H1 (cell line): ENCODE data around the gene HIVEP3. TPM values are rescaled to one million over a fixed set of nuclear protein-coding genes. Genes with fewer than 3 reads are reported as not detected.

ENCODE experiments used
- CTCF ChIA-PET: fragments of 300-600 bp; sonication (Branson Sonifier 250); formaldehyde crosslinking; loops from one replicate; lab custom pipeline; 2021; ENCODE audit not compliant: partially characterized antibody; lab: Charles Lee
- POLR2A ChIA-PET: fragments of 300-600 bp; sonication (Branson Sonifier 250); formaldehyde crosslinking; loops from one replicate; lab custom pipeline; 2021; ENCODE audit warnings: inconsistent platforms; ENCODE audit not compliant: partially characterized antibody; lab: Charles Lee
- DNase-seq, 2 experiments: peaks; one replicate each; pipeline versions ENCODE4 v3.0.0 to v3.0.0-alpha.2; 2010 to 2022; ENCODE audit warnings: low spot score in 2 of 2, low read depth in 1 of 2, mixed read lengths in 1 of 2
- FAIRE-seq: peaks from 2 replicates; lab custom pipeline; 2011; peaks lifted over from hg19 to GRCh38; lab: Jason Lieb, UNC
- H2AFZ ChIP-seq: 2 replicates; pipeline ENCODE4 v1.8.1; 2012; ENCODE audit warnings: low read length, inconsistent platforms
- H2AK5ac ChIP-seq: 2 replicates; pipeline ENCODE4 v1.6.1; 2013; ENCODE audit warnings: low read depth, low read length
- H2BK120ac ChIP-seq: replicated peaks from 2 replicates; pipeline ENCODE3; 2013; ENCODE audit warnings: low read depth, low read length, inconsistent platforms
- H2BK12ac ChIP-seq: 2 replicates; pipeline ENCODE4 v1.6.1; 2013; ENCODE audit warnings: low read depth, low read length
- H2BK15ac ChIP-seq: 2 replicates; pipeline ENCODE4 v1.6.1; 2013; ENCODE audit warnings: low read length
- H2BK20ac ChIP-seq: 2 replicates; pipeline ENCODE4 v1.6.1; 2013; ENCODE audit warnings: low read length
- H2BK5ac ChIP-seq: 2 replicates; pipeline ENCODE4 v1.6.1; 2013; ENCODE audit warnings: low read depth, low read length
- H3K14ac ChIP-seq: 2 replicates; pipeline ENCODE4 v1.6.1; 2013; ENCODE audit warnings: inconsistent platforms; ENCODE audit not compliant: insufficient read length
- H3K18ac ChIP-seq: 2 replicates; pipeline ENCODE4 v1.6.1; 2013; ENCODE audit warnings: low read length; ENCODE audit errors: extremely low read depth
- H3K23ac ChIP-seq: 2 replicates; pipeline ENCODE4 v1.6.1; 2013; ENCODE audit warnings: inconsistent platforms; ENCODE audit not compliant: insufficient read length
- H3K23me2 ChIP-seq: 2 replicates; pipeline ENCODE4 v1.6.1; 2013; ENCODE audit warnings: low read depth, low read length
- H3K27ac ChIP-seq: 2 replicates; pipeline ENCODE4 v1.6.1; 2011; ENCODE audit warnings: low read depth, low read length, inconsistent platforms
- H3K27me3 ChIP-seq, 4 experiments: replicated peaks in 1 of 4; 1 replicate in 1 of 4; 2 replicates in 3 of 4; pipeline versions ENCODE4 v1.6.1 to v1.8.1; 2011 to 2013; ENCODE audit warnings: low read length in 3 of 4, mild to moderate bottlenecking in 3 of 4, inconsistent platforms in 2 of 4, mixed read lengths in 2 of 4, moderate library complexity in 1 of 4; ENCODE audit not compliant: control insufficient read depth in 3 of 4, insufficient read depth in 3 of 4; ENCODE audit errors: extremely low read depth in 1 of 4
- H3K36me3 ChIP-seq, 4 experiments: 2 replicates each; pipeline versions ENCODE4 v1.6.1 to v1.8.1; 2011 to 2013; ENCODE audit warnings: mild to moderate bottlenecking in 4 of 4, low read length in 3 of 4, moderate library complexity in 2 of 4, control low read depth in 1 of 4, inconsistent platforms in 1 of 4; ENCODE audit not compliant: insufficient read depth in 4 of 4, control insufficient read depth in 2 of 4
- H3K4ac ChIP-seq: replicated peaks from 2 replicates; pipeline ENCODE3; 2013; ENCODE audit warnings: low read length, low read depth, mixed read lengths, inconsistent platforms; ENCODE audit not compliant: insufficient read length
- H3K4me1 ChIP-seq, 4 experiments: replicated peaks in 1 of 4; 1 replicate in 1 of 4; 2 replicates in 3 of 4; pipeline versions ENCODE4 v1.6.1 to v1.8.1; 2011 to 2013; ENCODE audit warnings: low read length in 3 of 4, inconsistent platforms in 2 of 4, mixed read lengths in 1 of 4; ENCODE audit not compliant: insufficient read depth in 4 of 4, control insufficient read depth in 3 of 4
- H3K4me2 ChIP-seq, 2 experiments: 2 replicates each; pipeline versions ENCODE4 v1.6.1 to v1.8.1; 2011 to 2013; ENCODE audit warnings: low read depth in 2 of 2, low read length in 2 of 2, control low read depth in 1 of 2, inconsistent platforms in 1 of 2, mild to moderate bottlenecking in 1 of 2; ENCODE audit not compliant: insufficient read depth in 1 of 2
- H3K4me3 ChIP-seq, 4 experiments: fragments of 200-600, 300-600 bp in 1 of 4; sonication (generic), shearing (Covaris generic), sonication (Bioruptor Twin) in 1 of 4; 2 replicates each; pipeline versions ENCODE4 v1.5.1 to v1.8.1; 2011 to 2016; ENCODE audit warnings: low read length in 4 of 4, low read depth in 3 of 4, control low read depth in 2 of 4, inconsistent platforms in 2 of 4, mild to moderate bottlenecking in 2 of 4, mixed read lengths in 1 of 4, moderate library complexity in 1 of 4; ENCODE audit not compliant: insufficient read depth in 2 of 4; ENCODE audit errors: extremely low read depth in 1 of 4
- H3K56ac ChIP-seq: replicated peaks from 2 replicates; pipeline ENCODE3; 2013; ENCODE audit warnings: low read depth, mild to moderate bottlenecking, mixed read lengths, low read length, inconsistent platforms; ENCODE audit not compliant: insufficient read length
- H3K79me1 ChIP-seq: 2 replicates; pipeline ENCODE4 v1.6.1; 2013; ENCODE audit warnings: low read depth, low read length, control low read depth
- H3K79me2 ChIP-seq, 2 experiments: 2 replicates each; pipeline versions ENCODE4 v1.6.1 to v1.8.1; 2012 to 2013; ENCODE audit warnings: low read length in 2 of 2, mild to moderate bottlenecking in 2 of 2, inconsistent platforms in 1 of 2; ENCODE audit not compliant: insufficient read depth in 2 of 2, control insufficient read depth in 1 of 2
- H3K9ac ChIP-seq, 4 experiments: replicated peaks in 1 of 4; 1 replicate in 1 of 4; 2 replicates in 3 of 4; pipeline versions ENCODE4 v1.6.1 to v1.8.1; 2011 to 2013; ENCODE audit warnings: low read depth in 3 of 4, low read length in 3 of 4, control low read depth in 2 of 4, mild to moderate bottlenecking in 2 of 4, moderate library complexity in 2 of 4, inconsistent platforms in 1 of 4; ENCODE audit errors: extremely low read depth in 1 of 4
- H3K9me3 ChIP-seq, 2 experiments: 2 replicates each; pipeline versions ENCODE4 v1.6.1 to v1.8.1; 2012 to 2013; ENCODE audit warnings: mild to moderate bottlenecking in 2 of 2, moderate library complexity in 2 of 2, control low read depth in 1 of 2, inconsistent platforms in 1 of 2, low read depth in 1 of 2, low read length in 1 of 2, mixed read lengths in 1 of 2; ENCODE audit not compliant: insufficient read depth in 2 of 2
- H4K20me1 ChIP-seq, 2 experiments: replicated peaks in 1 of 2; 2 replicates each; pipeline versions ENCODE3 to v1.8.1; 2011 to 2013; ENCODE audit warnings: inconsistent platforms in 2 of 2, low read length in 2 of 2, mild to moderate bottlenecking in 1 of 2; ENCODE audit not compliant: insufficient read depth in 2 of 2, control insufficient read depth in 1 of 2
- H4K5ac ChIP-seq: 2 replicates; pipeline ENCODE4 v1.6.1; 2013; ENCODE audit warnings: low read length, low read depth, mixed read lengths, inconsistent platforms; ENCODE audit not compliant: insufficient read length
- H4K8ac ChIP-seq: 2 replicates; pipeline ENCODE4 v1.8.0; 2013; ENCODE audit warnings: mild to moderate bottlenecking, moderate library complexity, low read length, inconsistent platforms; ENCODE audit not compliant: insufficient read depth; ENCODE audit errors: extremely low read depth
- H4K91ac ChIP-seq: replicated peaks from 2 replicates; pipeline ENCODE3; 2013; ENCODE audit warnings: low read length, mixed read lengths, inconsistent platforms; ENCODE audit not compliant: insufficient read length
- ATF2 ChIP-seq: IDR thresholded peaks from 2 replicates; pipeline ENCODE4 v1.6.1; 2012; ENCODE audit warnings: low read length, inconsistent platforms
- JUND ChIP-seq: IDR thresholded peaks from 2 replicates; pipeline ENCODE4 v1.6.1; 2011; ENCODE audit warnings: mild to moderate bottlenecking, improper control_type of control experiment, low read length
- POLR2AphosphoS5 ChIP-seq: IDR thresholded peaks from 2 replicates; pipeline ENCODE4 v1.6.1; 2011; ENCODE audit warnings: low read depth, low read length
- RBBP5 ChIP-seq: IDR thresholded peaks from 2 replicates; pipeline ENCODE4 v1.7.1; 2012; ENCODE audit warnings: low read depth, mild to moderate bottlenecking, inconsistent platforms, low read length, moderate library complexity, borderline replicate concordance
- SIN3A ChIP-seq, 2 experiments: IDR thresholded peaks in 1 of 2; conservative IDR thresholded peaks in 1 of 2; 2 replicates each; pipeline ENCODE4 v1.6.1; 2011 to 2012; ENCODE audit warnings: low read length in 2 of 2, improper control_type of control experiment in 1 of 2, low read depth in 1 of 2, mild to moderate bottlenecking in 1 of 2
- SRF ChIP-seq: IDR thresholded peaks from 2 replicates; pipeline ENCODE4 v1.6.1; 2011; ENCODE audit warnings: mild to moderate bottlenecking, low read depth, low read length, moderate library complexity
- WGBS, 2 experiments: shearing (Covaris generic) in 1 of 2; methylation state at CpG; one replicate each; pipeline versions ENCODE4 v1.1.6 to v1.1.7; 2013 to 2015; ENCODE audit warnings: low lambda C conversion rate in 2 of 2, mixed read lengths in 2 of 2, inconsistent platforms in 1 of 2, low coverage in 1 of 2, missing lambda C conversion rate in 1 of 2; ENCODE audit not compliant: insufficient replicate concordance in 2 of 2, insufficient coverage in 1 of 2, insufficient read length in 1 of 2; ENCODE audit errors: extremely low coverage in 1 of 2, missing lambda C conversion rate in 1 of 2; 5-methylcytosine and 5-hydroxymethylcytosine counted together
- polyA plus RNA-seq, 7 experiments: library from polyadenylated mRNA; depleted of rRNA in 3 of 7; stranded (reverse) in 5 of 7; unstranded in 2 of 7; fragments of >200 nt in 5 of 7; fragments of 200-250 nt in 2 of 7; gene quantifications; 1 replicate in 5 of 7; 2 replicates in 1 of 7; 4 replicates in 1 of 7; pipeline versions ENCODE4 v1.2.1 to v1.2.3, GENCODE V29; 2011 to 2013; ENCODE audit warnings: missing spikeins in 2 of 7, mixed read lengths in 2 of 7
- total RNA-seq: library from RNA; stranded (reverse); fragmentation: NEBNext Ultra II Directional; extraction: Animal tissue kit (Norgen Biotek cat#: 25700); gene quantifications from 2 replicates; pipeline ENCODE4 v1.2.1, GENCODE V29; 2021

HIVEP3 gene
- total and polyA plus RNA-seq, 2 of the 8 experiments (the other 6 are each of a cell fraction or from before 2014, with no cell fraction given) = 0.24 to 0.69 TPM

GRCh38 chr1:41745022-41745421 is 173.7 kb downstream of the HIVEP3 start:
- H3K36me3 ChIP-seq = no peaks in the 10 kb centered on the region
- H3K79me2 ChIP-seq = no peaks in the 10 kb centered on the region
- no peak overlapping the region for H2BK5ac ChIP-seq
- TF ChIP-seq ATF2 = no peak
- TF ChIP-seq RBBP5 = no peak
- no peak for TF ChIP-seq SRF
- no peak for TF ChIP-seq POLR2AphosphoS5
- no peak for TF ChIP-seq SIN3A (conservative IDR thresholded peaks at IDR 0.05 in 1 of 2, IDR thresholded peaks at IDR 0.05 in 1 of 2; ENCODE audit: low read depth in 1 of 2, low read length in 2 of 2)
- no peak for TF ChIP-seq JUND
- no peak overlapping the region for H3K4me3 ChIP-seq
- FAIRE-seq = no peak
- no peak overlapping the region for H3K56ac ChIP-seq
- no peak overlapping the region for H3K14ac ChIP-seq
- H3K9ac ChIP-seq = no peak overlapping the region
- no peak overlapping the region for H2BK12ac ChIP-seq
- H4K8ac ChIP-seq = no peak overlapping the region
- H2AFZ ChIP-seq = no peak overlapping the region
- no peaks in the 10 kb centered on the region for H3K79me1 ChIP-seq
- CTCF ChIA-PET = no interaction called here
- no peak overlapping the region for H4K5ac ChIP-seq
- H3K4ac ChIP-seq = no peak overlapping the region
- no peak overlapping the region for H4K91ac ChIP-seq
- no peak overlapping the region for H3K23ac ChIP-seq
- H2BK120ac ChIP-seq = no peak overlapping the region
- WGBS, 2 experiments = 91% methylated on average over 2 of the region's 2 CpGs; no CpG with 5 or more reads in 1 of the 2 experiments
- H3K27ac ChIP-seq = no peak overlapping the region
- no peaks in the 10 kb centered on the region for H4K20me1 ChIP-seq
- H3K23me2 ChIP-seq = no peaks in the 10 kb centered on the region; the same call in 1 of the 2 replicates
- no peak overlapping the region for H3K4me2 ChIP-seq
- no peaks in the 10 kb centered on the region for H3K4me1 ChIP-seq
- H2BK20ac ChIP-seq = no peak overlapping the region
- POLR2A ChIA-PET = no interaction called here
- DNase-seq = no peak
- no peak overlapping the region for H3K18ac ChIP-seq
- H2AK5ac ChIP-seq = no peak overlapping the region
- H3K27me3 ChIP-seq = no peaks in the 10 kb centered on the region
- H2BK15ac ChIP-seq = no peak overlapping the region
- no peaks in the 10 kb centered on the region for H3K9me3 ChIP-seq
